LNCAP (cell line): ENCODE results near the gene NUP50.

Experiments
- TF ChIP-seq, protein P1 (sequence below): fragments of 450-650 bp; IDR thresholded peaks from 2 replicates; pipeline ENCODE4 v1.5.1; 2017; ENCODE audit warnings: mild to moderate bottlenecking

NUP50 gene, protein sequence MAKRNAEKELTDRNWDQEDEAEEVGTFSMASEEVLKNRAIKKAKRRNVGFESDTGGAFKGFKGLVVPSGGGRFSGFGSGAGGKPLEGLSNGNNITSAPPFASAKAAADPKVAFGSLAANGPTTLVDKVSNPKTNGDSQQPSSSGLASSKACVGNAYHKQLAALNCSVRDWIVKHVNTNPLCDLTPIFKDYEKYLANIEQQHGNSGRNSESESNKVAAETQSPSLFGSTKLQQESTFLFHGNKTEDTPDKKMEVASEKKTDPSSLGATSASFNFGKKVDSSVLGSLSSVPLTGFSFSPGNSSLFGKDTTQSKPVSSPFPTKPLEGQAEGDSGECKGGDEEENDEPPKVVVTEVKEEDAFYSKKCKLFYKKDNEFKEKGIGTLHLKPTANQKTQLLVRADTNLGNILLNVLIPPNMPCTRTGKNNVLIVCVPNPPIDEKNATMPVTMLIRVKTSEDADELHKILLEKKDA

DNA sequence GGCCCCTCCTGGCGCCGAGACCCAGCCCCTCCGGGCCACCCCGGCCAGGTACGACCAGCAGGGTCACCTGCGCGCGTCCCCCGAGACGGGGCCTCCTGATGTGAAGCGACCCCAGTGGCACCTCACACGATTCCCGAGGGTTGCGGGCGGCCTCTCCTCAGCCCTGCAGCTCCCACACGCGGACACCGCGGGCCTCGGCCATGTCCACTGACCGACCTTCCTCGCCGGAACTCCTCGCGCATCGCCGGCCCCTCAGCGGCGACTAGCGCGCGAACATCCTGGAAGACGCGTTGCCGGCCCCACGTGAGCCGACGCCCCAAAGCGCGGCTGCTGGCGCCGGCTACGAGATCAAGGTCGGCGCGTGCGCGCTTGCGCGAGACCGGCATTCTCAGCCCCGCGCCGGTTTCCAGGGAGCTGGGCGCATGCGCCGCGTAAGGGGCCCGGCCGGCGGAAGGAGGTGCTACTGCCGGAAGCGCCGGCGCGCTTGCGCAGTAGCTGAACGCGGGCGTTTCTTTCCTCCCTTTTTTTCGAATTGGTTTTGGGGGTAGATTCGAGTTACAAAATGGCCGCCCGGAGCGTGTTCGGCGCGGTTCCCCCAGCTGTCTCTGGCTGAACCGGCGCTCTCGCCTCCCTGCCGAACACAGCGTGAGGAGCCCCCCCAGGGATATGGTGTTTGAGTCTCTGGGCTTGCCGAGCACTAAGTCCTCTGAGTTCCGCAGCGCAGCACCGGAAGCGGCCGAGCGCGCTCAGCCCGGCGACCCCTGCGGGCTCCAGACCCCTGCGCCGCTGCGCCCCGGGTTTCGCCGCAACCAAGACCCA, at the start of gene NUP50:
TSS of gene NUP50 (plus strand) at position 475 of the 819 bp plus-strand sequence. CDS start 4,253 bp downstream, outside the sequence.
- TF ChIP-seq, protein P1, sequence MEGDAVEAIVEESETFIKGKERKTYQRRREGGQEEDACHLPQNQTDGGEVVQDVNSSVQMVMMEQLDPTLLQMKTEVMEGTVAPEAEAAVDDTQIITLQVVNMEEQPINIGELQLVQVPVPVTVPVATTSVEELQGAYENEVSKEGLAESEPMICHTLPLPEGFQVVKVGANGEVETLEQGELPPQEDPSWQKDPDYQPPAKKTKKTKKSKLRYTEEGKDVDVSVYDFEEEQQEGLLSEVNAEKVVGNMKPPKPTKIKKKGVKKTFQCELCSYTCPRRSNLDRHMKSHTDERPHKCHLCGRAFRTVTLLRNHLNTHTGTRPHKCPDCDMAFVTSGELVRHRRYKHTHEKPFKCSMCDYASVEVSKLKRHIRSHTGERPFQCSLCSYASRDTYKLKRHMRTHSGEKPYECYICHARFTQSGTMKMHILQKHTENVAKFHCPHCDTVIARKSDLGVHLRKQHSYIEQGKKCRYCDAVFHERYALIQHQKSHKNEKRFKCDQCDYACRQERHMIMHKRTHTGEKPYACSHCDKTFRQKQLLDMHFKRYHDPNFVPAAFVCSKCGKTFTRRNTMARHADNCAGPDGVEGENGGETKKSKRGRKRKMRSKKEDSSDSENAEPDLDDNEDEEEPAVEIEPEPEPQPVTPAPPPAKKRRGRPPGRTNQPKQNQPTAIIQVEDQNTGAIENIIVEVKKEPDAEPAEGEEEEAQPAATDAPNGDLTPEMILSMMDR, result no peak

DNA sequence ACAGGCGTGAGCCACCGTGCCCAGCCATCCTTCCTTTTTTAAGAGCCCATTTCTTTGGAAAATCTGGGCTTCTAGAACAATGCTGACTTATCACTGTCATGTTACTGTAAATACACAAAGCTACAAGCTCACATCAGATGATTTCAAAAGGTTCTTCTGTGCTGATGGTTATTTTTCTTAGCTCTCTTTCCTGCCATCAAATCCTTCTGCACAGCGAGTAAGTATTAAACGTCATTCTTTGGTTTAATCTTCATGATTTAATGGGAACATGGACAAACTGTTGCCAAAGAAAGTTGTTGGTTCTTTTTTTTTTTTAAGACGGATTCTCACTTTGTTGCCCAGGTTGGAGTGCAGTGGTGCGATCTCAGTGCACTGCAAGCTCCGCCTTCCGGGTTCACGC, 43.3 kb upstream of the NUP50 start:
- TF ChIP-seq, protein P1, result no peak

DNA sequence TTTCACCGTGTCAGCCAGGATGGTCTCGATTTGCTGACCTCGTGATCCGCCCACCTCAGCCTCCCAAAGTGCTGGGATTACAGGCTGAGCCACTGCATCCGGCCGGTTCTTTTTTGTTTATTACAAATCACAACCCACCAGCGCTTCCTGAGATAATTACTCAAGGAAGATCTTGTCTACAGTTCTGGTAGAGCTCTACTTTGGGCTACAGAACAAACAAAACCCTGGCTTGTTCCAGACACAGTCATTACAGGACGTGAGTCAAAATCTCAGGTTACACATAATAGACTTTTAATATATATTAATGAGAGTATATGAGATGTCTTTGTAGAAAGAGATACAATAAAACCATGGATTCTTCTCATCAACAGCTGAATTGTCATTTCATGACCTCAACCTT, 42.8 kb upstream of the NUP50 start:
- TF ChIP-seq, protein P1, result no peak

DNA sequence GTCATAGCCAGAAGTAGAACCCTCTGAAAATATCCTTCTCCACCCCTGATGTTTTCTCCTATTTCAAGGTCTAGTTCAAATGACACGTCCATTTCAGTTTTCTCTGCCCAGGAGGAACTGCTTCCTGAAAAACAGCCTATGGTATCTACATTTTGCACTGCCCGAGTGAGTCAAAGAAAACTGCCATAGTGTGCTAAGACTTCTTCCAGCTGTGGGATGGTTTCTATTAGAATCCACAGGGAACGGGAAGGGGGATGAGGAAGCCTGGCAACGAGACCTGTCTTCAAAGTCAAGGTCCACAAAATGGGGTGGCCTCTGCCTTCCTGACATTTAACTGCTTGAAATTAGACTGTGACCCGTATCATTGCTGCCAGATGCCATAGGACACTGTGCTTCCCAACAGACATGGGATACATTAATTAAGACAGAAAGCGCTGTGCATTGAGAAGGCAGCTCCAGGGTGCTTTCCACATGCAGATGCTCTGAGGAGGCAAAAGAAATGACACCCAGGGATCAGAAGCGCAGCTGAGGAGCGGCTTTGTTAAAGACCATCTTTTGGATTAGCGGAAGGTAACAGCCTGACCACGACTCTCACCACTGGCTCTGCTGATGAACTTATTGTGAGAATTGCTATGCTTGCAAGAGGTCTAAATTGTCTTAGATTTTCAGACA, 39.4 kb upstream of the NUP50 start:
- TF ChIP-seq, protein P1, result no peak

DNA sequence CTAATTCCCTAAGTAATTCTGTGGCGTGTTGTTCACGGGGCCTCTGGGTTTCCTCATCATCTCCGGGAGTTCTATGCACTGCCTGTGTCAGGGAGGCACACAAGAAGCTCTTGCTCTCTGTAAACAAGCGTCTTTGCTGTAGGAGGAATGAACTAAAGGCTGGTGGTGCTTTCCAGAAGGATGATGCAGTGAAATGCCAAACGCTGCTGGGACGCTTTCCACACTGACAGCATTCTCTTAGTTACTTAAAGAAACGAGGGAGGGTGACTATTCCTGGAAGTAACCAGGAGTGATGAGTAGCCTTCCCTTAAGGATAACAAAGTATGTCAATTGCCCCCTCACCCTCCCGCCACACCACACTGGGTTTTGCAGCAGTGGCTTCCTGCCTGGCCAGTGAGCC, 38.5 kb upstream of the NUP50 start:
- TF ChIP-seq, protein P1, result no peak

DNA sequence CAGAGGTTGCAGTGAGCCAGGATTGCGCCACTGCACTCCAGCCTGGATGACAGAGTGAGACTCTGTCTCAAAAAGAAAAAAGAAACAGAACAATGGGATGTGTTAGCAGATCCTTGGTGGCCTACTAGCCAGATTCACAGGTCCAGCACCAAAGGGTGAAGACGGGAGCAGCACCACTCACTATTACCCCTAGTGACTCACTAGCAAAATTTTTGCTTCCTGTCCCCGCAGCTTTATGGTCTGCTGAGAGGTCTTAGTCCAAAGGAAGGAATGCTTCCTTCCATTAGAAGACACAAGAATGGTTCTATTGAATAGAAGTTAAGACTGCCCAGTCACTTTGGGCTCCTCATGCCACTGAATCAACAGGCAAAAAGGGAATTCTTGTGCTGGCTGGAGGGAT, 35.9 kb upstream of the NUP50 start:
- TF ChIP-seq, protein P1, result no peak
